ENCODE data around the gene KIF16B. TPM values are rescaled to one million over a fixed set of nuclear protein-coding genes. Genes with fewer than 3 reads are reported as not detected.

Gene KIF16B
- total RNA-seq, 1 donor from 2014 or later, result 33.1 TPM

GRCh38 chr20:16351415-16351814, 221.8 kb downstream of the KIF16B start:
- peak; percentile 57 for DNase-seq

DNA sequence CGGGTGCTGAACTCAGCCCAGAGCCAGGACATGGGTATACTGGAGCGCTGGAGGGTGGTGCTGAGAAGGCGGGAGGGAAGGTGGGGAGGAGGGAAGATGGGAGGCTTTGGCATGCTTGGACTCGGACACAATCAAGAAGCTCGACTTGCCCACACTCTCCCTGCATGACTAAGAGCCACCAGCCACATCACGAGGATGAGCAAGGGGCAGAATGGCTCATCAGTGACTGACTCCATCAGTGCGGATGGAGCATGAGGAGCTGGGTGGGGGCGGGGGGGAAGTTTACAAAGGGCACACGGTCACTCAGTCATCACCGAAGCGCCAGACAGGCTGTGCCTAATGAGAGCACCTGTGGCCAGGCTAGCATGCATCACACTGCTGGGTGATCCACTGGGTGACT, 222.8 kb downstream of the KIF16B start:
- no peak for DNase-seq

DNA sequence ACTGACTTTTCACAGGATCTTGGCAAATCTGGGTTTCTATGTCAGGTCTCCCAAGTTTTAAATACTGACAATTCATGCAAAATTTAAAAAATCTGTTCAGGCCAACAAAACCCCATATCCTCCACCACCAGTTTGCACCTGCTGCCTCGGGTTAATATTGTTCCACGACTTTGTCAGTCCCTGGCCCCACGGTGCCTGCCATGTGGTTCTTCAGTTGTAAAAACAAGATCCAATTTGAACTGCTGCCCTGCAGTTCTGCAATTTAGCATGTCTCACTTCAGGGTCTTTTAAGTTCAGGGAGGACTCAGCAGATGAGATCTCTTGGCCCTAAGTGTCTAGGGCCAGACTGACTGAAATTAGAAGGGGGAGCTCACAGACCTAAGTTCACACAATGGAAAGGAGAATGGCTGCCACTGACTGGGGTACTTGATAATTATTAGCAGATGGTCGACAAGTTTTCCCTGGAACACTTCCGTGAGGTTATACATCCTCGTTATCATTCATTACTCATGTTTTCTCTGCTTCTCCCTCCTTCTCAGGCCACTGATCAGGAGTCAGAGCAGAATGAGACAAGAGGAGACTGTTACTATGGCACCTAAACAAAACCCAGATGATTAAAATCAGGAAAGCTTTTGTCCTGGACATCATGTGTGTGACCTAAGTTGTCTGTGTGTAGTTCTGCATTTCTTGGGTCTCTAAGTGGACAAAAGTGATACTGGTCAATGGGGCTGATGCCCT, 223.6 kb downstream of the KIF16B start:
- peak; percentile 48 for DNase-seq

DNA sequence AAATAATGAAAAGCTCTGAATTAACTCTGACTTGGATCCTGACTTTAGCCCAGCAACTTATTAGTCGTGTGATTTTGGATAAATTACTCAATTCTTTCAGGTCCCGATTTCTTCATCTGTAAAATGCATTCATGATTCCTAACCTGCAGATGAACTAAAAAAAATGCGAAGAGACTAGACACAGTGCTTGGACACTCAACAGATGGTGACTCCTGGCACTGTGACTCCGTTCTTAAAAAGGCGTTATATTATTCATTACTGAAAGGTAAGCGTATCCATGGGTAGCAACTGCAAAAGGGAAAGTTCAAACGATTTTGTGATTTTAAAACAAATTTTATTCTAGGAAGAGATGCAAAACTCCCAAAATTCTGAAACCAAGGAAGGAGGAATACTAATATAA, 226.3 kb downstream of the KIF16B start:
- no peak for DNase-seq

DNA sequence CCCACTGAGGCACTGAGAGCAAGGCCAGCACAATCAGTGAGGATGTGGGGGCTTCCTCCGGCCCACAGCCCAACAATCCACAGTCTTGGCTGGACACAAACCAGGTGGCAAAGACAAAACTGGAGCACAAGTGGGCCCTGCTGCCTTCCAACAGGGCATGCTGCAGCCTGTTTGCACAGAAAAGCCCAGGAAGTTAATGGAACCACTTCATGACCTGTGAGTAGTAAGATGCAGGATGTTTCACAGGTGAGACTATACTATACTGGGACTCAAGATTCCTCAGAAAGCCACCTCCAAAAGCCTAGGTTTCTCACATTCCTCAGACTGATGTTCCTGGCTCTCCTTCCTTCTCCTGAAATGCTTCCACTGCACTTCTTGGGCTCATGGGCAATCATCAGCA, 235.5 kb downstream of the KIF16B start:
- no peak for DNase-seq

DNA sequence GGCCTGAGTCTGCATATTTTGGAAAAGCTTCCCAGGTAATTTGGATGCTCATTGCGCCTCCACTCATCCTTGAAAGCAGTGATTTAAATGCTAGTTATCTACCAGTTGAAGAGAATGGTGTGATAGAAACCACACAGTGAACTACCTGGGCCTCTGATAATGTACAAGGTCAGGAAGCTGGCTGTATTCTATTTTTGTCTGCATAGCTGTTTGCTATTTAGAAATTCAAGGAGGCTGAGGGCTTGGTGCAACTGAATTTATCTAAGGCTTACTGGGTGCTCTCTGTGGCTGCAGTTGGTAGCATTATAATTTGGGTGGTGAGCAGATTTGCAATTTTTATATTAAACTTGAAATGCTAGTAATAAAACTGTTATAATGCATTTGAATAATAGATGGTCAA, 245.6 kb downstream of the KIF16B start:
- no peak for DNase-seq

DNA sequence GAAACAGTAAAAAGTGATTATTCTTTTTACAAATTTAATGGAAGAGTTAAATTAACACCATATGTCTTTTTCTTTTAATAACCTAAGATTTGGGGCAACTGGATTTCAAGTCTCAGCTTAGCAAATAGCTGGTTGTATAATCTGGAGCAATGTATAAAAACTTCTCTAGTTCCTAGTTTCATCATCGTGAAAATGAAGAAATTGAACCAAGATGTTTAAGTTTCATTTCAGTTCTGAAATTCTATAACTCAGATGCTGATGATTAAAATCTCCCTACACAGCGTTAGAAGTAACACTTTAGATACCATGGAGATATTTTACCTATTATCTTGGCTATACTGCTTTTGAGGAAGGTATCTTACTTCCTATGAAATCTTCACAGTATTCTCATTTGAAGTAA, 252.0 kb downstream of the KIF16B start:
- DNase-seq, result no peak

- DNase-seq, result no peak
These were observed 255.5 kb downstream of the KIF16B start for GRCh38 chr20:16317445-16318362.

DNA sequence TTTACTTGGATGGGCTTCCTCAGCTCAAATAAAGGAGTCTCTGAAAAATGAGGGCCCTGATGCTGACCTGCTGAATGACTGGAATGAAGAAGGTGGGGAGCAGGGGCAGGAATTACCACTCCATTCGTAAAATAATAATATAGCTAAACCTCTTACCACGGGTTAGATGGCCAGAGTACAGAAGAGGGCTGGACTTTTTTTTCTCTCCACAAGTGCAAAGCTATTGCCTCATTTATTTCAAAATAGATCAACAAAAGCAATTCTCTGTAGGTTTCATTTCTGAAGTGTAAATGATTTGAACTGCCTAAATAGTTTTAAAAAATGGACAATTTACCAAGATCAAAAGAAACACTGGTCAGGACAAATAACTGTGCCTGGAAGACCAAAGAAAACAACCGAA, 256.7 kb downstream of the KIF16B start:
- DNase-seq, result no peak

- no peak for DNase-seq
These were observed 258.5 kb downstream of the KIF16B start for GRCh38 chr20:16314748-16315159.

DNA sequence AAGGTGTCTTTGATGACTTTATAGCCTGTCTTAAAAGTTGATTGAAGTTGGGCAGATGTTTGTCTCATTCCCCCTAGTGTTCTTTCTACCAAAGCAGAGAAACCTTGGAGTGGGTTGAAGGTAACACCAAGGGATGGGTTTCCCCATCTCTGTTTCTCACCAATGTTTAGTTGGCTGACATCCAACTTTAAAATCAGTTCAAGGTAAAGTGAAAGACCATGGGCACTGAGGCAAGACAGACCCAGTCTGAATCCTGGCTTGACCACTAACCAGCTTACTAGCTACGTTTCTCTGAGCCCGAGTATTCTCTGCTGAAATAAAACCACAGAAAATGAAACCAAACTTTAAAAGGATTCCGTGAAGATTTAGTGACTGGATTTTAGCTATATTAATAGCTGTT, 258.9 kb downstream of the KIF16B start:
- no peak for DNase-seq

DNA sequence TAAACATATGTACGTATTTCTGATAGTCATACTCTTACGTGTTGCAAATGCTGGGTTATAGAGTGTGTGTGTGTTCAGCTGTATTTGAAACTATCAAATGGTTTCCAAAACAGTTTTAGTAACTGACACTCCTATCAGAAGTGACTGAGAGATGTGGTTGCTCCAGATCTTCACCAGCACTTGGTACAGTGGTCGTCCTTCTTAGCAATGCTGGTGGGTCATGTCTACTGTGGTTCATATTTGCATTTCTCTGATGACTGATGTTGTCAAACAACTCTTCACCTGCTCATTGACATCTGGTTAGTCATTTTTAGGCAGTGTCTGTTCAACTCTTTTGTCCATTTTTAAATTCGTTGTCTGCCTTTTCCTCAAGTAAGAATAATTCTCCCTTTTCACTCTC, 259.3 kb downstream of the KIF16B start:
- DNase-seq, result no peak

- DNase-seq, result no peak
These were observed 260.2 kb downstream of the KIF16B start for GRCh38 chr20:16312998-16313397.

DNA sequence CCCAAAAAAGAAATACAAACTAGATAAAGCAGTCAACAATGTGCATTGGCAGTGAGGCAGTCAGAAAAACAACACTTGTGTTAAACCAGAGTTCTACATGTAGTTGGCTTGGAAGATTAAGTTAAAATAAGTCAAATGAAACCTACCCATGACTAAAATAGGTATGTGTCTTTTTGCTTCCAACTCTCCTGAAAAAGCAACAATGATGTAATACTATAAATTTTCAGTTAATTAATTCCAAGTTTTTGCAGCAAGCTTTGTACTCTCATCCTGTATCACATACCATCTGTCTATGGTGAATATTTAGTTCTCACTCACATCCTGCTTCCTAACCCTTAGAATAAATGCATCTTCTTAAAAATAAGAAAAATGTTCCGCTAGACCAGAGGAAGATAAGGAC, 261.5 kb downstream of the KIF16B start:
- DNase-seq, result no peak

DNA sequence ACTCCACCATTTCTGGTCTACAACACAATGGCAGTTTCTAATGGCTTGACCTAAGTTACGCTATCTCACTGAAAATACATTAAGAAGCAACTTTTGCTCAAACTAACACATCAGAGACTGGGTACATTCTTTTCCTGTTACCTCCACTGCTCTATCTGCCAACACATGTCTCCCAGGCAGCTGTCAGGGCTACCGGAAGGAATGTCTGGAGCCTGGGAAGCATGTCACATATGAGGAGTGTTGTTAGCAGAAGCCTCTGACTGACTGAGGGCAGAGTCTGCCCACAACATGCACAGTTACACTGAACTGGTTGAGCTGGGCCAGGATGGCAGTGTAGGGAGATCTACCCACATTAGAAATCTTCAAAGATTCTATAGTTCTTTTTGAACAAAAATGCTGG, 264.5 kb downstream of the KIF16B start:
- peak; percentile 54 for DNase-seq

- no peak for DNase-seq
These were observed 270.4 kb downstream of the KIF16B start for GRCh38 chr20:16302818-16303217.

- no peak for DNase-seq
These were observed 271.3 kb downstream of the KIF16B start for GRCh38 chr20:16301986-16302385.

DNA sequence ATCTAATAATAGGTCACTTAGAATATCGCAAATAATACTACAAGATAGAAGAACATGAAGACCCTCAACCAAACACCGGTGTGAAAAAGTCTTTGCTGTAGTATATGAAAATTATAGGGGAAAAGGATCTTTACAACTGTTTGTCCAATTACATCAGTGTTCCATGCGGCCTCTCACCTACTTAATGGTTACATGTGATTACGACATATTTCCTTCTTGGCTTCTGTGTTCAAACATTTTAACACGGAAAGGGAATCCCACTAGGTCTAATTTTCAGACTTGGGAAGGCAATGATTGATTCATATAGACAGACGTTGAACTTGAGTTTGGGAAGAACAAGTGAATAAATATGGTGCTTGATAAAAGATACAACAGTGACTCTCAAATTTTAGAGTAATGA, 273.4 kb downstream of the KIF16B start:
- no peak for DNase-seq

DNA sequence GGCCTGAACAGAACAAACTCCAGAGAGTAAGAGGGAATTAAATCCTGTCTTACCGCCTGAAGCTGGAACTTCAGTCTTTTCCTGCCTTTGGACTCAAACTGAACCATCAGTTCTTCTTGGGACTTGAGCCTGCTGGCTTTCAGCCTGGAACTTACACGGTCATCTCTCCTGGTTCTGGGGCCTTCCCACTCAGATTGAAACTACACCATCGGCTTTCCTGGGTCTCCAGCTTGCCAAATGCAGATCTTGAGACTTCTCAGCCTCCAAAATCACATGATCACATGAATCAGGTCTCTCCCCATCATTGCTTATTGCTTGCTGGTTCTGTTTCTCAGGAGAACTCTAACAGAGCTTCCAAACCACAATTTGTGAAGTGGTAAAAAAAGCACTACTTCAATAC, 276.3 kb downstream of the KIF16B start:
- DNase-seq, result peak; percentile 18

DNA sequence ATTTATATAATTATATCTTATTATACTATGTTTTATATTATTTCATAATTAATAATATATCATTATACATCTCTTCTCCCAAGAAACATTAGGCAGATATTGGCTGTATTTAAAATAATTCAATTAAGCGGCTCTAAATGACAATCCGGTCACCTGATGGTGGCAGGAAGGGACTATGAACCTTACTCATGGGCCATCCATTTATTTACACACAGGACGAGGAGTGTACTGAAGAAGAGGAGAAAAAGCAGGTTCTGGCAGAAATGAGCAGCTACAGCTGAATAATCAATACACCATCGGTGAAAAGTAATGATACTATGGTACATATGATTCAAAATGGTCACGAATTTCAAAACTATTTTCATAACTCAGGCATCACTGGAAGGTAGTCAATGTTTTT, 277.7 kb downstream of the KIF16B start:
- no peak for DNase-seq

- no peak for DNase-seq
These were observed 279.7 kb downstream of the KIF16B start for GRCh38 chr20:16293590-16293989.

GRCh38 chr20:16292226-16292880, 280.9 kb downstream of the KIF16B start:
- DNase-seq, result no peak

GRCh38 chr20:16290358-16290757, 282.9 kb downstream of the KIF16B start:
- no peak for DNase-seq
